ENCODE measurements around the gene EML3. TPM values are rescaled to one million over a fixed set of nuclear protein-coding genes. Genes with fewer than 3 reads are reported as not detected.

EML3 gene, protein sequence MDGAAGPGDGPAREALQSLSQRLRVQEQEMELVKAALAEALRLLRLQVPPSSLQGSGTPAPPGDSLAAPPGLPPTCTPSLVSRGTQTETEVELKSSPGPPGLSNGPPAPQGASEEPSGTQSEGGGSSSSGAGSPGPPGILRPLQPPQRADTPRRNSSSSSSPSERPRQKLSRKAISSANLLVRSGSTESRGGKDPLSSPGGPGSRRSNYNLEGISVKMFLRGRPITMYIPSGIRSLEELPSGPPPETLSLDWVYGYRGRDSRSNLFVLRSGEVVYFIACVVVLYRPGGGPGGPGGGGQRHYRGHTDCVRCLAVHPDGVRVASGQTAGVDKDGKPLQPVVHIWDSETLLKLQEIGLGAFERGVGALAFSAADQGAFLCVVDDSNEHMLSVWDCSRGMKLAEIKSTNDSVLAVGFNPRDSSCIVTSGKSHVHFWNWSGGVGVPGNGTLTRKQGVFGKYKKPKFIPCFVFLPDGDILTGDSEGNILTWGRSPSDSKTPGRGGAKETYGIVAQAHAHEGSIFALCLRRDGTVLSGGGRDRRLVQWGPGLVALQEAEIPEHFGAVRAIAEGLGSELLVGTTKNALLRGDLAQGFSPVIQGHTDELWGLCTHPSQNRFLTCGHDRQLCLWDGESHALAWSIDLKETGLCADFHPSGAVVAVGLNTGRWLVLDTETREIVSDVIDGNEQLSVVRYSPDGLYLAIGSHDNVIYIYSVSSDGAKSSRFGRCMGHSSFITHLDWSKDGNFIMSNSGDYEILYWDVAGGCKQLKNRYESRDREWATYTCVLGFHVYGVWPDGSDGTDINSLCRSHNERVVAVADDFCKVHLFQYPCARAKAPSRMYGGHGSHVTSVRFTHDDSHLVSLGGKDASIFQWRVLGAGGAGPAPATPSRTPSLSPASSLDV
- total RNA-seq: 10 to 100 TPM; 51.5 to 57.7 TPM
- 27.2 TPM for polyA plus RNA-seq (2013, experiment 1 of 2)
- polyA plus RNA-seq (2013, experiment 2 of 2): 23.1 TPM
- long read RNA-seq, experiment 1, partial matches to known transcripts: 10 of 15 reads
- long read RNA-seq, experiment 1, other reads (novel, unspliced or antisense): 3 of 15 reads
- long read RNA-seq, experiment 2, transcript EML3-202 (22 exons, 3,256 nt): major isoform, 26 of 60 reads
- long read RNA-seq, experiment 2, transcript EML3-201 (22 exons, 3,017 nt): minor isoform, 10 of 60 reads
- long read RNA-seq, experiment 2, partial matches to known transcripts: 10 of 60 reads
- long read RNA-seq, experiment 2, other reads (novel, unspliced or antisense): 14 of 60 reads
- long read RNA-seq, experiment 3, transcript EML3-202 (22 exons, 3,256 nt): major isoform, 14 of 32 reads
- long read RNA-seq, experiment 3, partial matches to known transcripts: 6 of 32 reads
- long read RNA-seq, experiment 3, other reads (novel, unspliced or antisense): 7 of 32 reads
- long read RNA-seq, experiment 4: 0 reads

DNA sequence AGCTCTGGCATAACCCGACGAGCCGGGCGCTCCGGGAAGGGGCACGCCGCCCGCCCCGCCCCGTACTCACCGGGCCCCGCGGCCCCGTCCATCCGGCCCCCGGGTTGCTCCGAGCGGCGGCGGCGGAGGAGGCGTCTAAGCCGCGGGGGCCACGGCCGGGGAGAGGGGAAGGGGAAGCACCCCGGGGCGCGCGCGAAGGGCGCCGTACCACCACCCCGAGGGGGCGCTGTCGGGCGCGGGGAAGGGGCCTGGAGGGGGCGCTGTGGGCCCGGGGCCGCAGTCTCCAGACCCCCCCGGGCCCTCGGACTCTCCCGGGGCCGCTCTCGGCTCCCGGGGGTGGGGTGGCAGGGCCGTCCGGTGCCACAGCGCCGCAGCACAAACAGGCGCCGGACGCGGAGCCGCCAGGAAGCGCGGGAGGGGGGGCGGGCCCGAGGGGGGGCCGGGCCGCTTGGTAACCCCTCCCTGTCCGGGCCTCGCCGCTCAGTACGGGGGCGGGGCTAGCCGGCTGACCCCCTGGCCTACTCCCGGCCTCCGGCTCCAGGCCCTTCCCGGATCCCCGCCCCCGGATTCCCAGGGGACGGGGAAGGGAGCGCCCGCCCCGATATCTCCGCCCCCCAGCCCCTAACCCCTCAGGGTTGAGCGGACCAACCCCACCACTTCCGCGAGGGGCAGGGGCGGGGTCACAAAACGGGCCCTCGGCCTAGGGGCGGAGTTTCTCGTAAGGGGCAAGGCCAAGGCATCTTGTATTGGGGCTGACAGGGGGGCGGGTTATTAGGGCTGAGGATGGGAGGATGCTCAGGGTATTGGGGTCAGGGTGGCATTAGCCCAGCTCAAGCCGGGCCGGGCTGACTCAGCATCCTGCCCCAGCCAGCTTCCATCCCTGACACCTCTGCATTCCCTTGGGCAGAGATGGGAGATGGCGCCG lies at the start of gene EML3, which contains the start of gene ROM1:
EML3 (minus strand) TSS at position 410 of the 925 bp plus-strand sequence; CDS start at position 92, 318 bp downstream.
ROM1 (plus strand) TSS at position 892 of the 925 bp plus-strand sequence; CDS start at position 917, 25 bp downstream.
- 2 to 12% methylated on average over 21 to 90 of the region's 91 CpGs for WGBS, 2 experiments (ENCODE audit: insufficient coverage in 1 of 2, insufficient read length in 1 of 2)
- H3K36me3 ChIP-seq (ENCODE audit: control insufficient read depth, insufficient read depth, low read length): no peaks in the 10 kb centered on the region
- no peaks in the 10 kb centered on the region for H3K9me3 ChIP-seq (ENCODE audit: control insufficient read depth, low read length)
- peak; percentile 100 for TF ChIP-seq CTCF (conservative IDR thresholded peaks at IDR 0.05)
- H3K27me3 Mint-ChIP-seq (ENCODE audit: insufficient read depth): no peaks in the 10 kb centered on the region
- peaks cover 24% of the 10 kb centered on the region for H3K4me1 Mint-ChIP-seq
- H3K9me3 Mint-ChIP-seq: no peaks in the 10 kb centered on the region
- H3K27me3 ChIP-seq (ENCODE audit: control insufficient read depth, insufficient read depth, low read length, poor library complexity, severe bottlenecking): no peaks in the 10 kb centered on the region
- H3K4me1 ChIP-seq (ENCODE audit: control insufficient read depth, insufficient read depth, low read length): peaks cover 7% of the 10 kb centered on the region
- H3K4me3 ChIP-seq (ENCODE audit: low read length): peak within 1 kb of the TSS; percentile 89
- peaks cover 9% of the 10 kb centered on the region for H3K36me3 Mint-ChIP-seq (ENCODE audit: low read depth)
- peak within 1 kb of the TSS; percentile 91 for H3K27ac Mint-ChIP-seq
- H3K27ac ChIP-seq (ENCODE audit: low read depth, low read length): no peak within 1 kb of the TSS
- peak; percentile 98 for DNase-seq
- H3K9ac ChIP-seq (ENCODE audit: extremely low read depth, low read length, poor library complexity, severe bottlenecking): peak within 1 kb of the TSS; percentile 67
- H3K4me3 Mint-ChIP-seq: peak within 1 kb of the TSS; percentile 74

- Histone ChIP-seq H3K4me3 (ENCODE audit: low read length) (no peak overlapping the region), H3K4me1 (ENCODE audit: control insufficient read depth, insufficient read depth, low read length) (no peaks in the 10 kb centered on the region), H3K36me3 (ENCODE audit: control insufficient read depth, insufficient read depth, low read length) (no peaks in the 10 kb centered on the region), H3K27me3 (ENCODE audit: control insufficient read depth, insufficient read depth, low read length, poor library complexity, severe bottlenecking) (no peaks in the 10 kb centered on the region), H3K9ac (ENCODE audit: extremely low read depth, low read length, poor library complexity, severe bottlenecking) (no peak overlapping the region), H3K9me3 (ENCODE audit: control insufficient read depth, low read length) (no peaks in the 10 kb centered on the region), H3K27ac (ENCODE audit: low read depth, low read length) (no peak overlapping the region)
- Mint-ChIP-seq H3K36me3 (ENCODE audit: low read depth) (peaks cover 8% of the 10 kb centered on the region), H3K27me3 (ENCODE audit: insufficient read depth) (no peaks in the 10 kb centered on the region), H3K27ac (no peak overlapping the region), H3K9me3 (no peaks in the 10 kb centered on the region), H3K4me3 (no peak overlapping the region), H3K4me1 (peaks cover 5% of the 10 kb centered on the region)
- DNase-seq: no peak
- no peak for TF ChIP-seq CTCF (conservative IDR thresholded peaks at IDR 0.05)
- WGBS, 2 experiments (ENCODE audit: insufficient coverage in 1 of 2, insufficient read length in 1 of 2): 71 to 84% methylated on average over 4 to 5 of the region's 5 CpGs
These were observed 44.3 kb upstream of the EML3 start for GRCh38 chr11:62656796-62657429.

Data from endodermal cell (in vitro differentiated cells).